Kidney (tissue), 14 donors: ENCODE measurements around the gene NDST1. TPM values are rescaled to one million over a fixed set of nuclear protein-coding genes. Genes with fewer than 3 reads are reported as not detected.

Experiments used
- DNase-seq, 5 donors: peaks; one replicate each; pipeline ENCODE4 v3.0.0-alpha.2; 2013 to 2020
- FAIRE-seq: peaks from 2 replicates; lab custom pipeline; 2012; peaks lifted over from hg19 to GRCh38; lab: Jason Lieb, UNC
- H3K27ac ChIP-seq, 2 donors: one replicate each; pipeline ENCODE4 v1.7.0; 2013; ENCODE audit warnings: low read depth in 2 of 2, low read length in 2 of 2, inconsistent platforms in 1 of 2
- H3K27me3 ChIP-seq: one replicate; pipeline ENCODE4 v1.7.1; 2013; ENCODE audit warnings: low read length, inconsistent platforms; ENCODE audit not compliant: control insufficient read depth, insufficient read depth
- H3K36me3 ChIP-seq, 3 donors: one replicate each; pipeline versions ENCODE4 v1.7.0 to v1.7.1; 2013; ENCODE audit warnings: low read length in 3 of 3, control low read depth in 1 of 3, inconsistent platforms in 1 of 3; ENCODE audit not compliant: insufficient read depth in 3 of 3, control insufficient read depth in 2 of 3
- H3K4me1 ChIP-seq, 3 donors: one replicate each; pipeline versions ENCODE4 v1.7.0 to v1.7.1; 2013; ENCODE audit warnings: low read length in 3 of 3, inconsistent platforms in 1 of 3, low read depth in 1 of 3; ENCODE audit not compliant: control insufficient read depth in 2 of 3, insufficient read depth in 2 of 3
- H3K4me3 ChIP-seq, 3 donors: one replicate each; pipeline versions ENCODE4 v1.7.0 to v1.8.1; 2013; ENCODE audit warnings: low read length in 3 of 3, control low read depth in 1 of 3, inconsistent platforms in 1 of 3
- H3K9ac ChIP-seq, 3 donors: one replicate each; pipeline versions ENCODE4 v1.7.0 to v1.7.1; 2013; ENCODE audit warnings: low read length in 3 of 3, control low read depth in 1 of 3, inconsistent platforms in 1 of 3
- H3K9me3 ChIP-seq, 3 donors: one replicate each; pipeline versions ENCODE4 v1.7.0 to v1.7.1; 2013; ENCODE audit warnings: low read length in 3 of 3, control low read depth in 1 of 3, inconsistent platforms in 1 of 3; ENCODE audit not compliant: control insufficient read depth in 2 of 3, insufficient read depth in 1 of 3
- intact Hi-C: fragments of 100-400 bp; cut with DNase I; formaldehyde crosslinking; loops from one replicate; pipeline ENCODE4 v1.11.1; 2022
- polyA plus RNA-seq: library from polyadenylated mRNA; stranded (reverse); fragments of 350-450 nt; fragmentation: Illumina TruSeq; extraction: RNeasy Lipid Tissue Mini Kit (QIAGEN cat#74804); gene quantifications from one replicate; pipeline ENCODE4 v1.2.3, GENCODE V29; 2014; ENCODE audit warnings: low read depth, low replicate concordance; ENCODE audit not compliant: insufficient read depth
- total RNA-seq: library from RNA; stranded (reverse); fragmentation: NEBNext Ultra II Directional; extraction: Animal tissue kit (Norgen Biotek cat#: 25700); gene quantifications from one replicate; pipeline ENCODE4 v1.2.1, GENCODE V29; 2021
- TF ChIP-seq, protein P1 (sequence below): IDR thresholded peaks from 3 replicates; pipeline ENCODE4 v1.5.1; 2012; ENCODE audit warnings: mild to moderate bottlenecking, moderate library complexity, borderline replicate concordance; ENCODE audit not compliant: insufficient read depth; ENCODE audit errors: extremely low read depth
- donor health status: control.
- donor health status: control.
- donor health status: control.
- donor health status: control.
- donor health status: control.
- donor health status: DM: yes; HTN: yes; CAD: no.
- donor health status: Normal renal cell carcinoma (clear cell type).

The NDST1 gene
- total and polyA plus RNA-seq, 2 donors from 2014 or later: 11.7 to 60.7 TPM

DNA sequence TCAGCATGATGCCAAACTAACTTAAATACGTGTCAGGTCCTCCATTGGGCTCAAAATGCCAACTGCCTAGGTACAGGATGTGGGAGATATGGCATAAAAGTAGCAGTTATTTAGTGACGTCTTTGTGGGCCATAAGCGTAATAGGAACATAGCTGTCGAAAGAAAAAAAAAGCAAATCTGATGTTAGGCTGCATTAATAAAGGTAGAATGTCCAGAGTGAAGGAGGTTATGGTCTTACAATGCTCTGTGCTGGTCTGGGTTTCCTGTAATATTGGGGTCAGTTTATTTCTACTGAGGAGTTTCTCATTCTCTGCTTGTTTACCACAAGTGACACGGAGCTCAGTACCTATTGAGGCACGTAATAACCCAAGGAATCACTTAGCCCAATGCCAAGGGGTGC is 99.2 kb downstream of the NDST1 start:
- H3K4me3 ChIP-seq: no peak overlapping the region
- H3K27ac ChIP-seq: no peak overlapping the region
- DNase-seq (no peak), FAIRE-seq (no peak)
- no peaks in the 10 kb centered on the region for H3K36me3 ChIP-seq
- no peaks in the 10 kb centered on the region for H3K27me3 ChIP-seq
- H3K4me1 ChIP-seq: peaks cover 0 to 12% (median 5%) of the 10 kb centered on the region in 3 donors
- intact Hi-C loops: no loop called here
- H3K9ac ChIP-seq: no peak overlapping the region
- H3K9me3 ChIP-seq: no peaks in the 10 kb centered on the region
- TF ChIP-seq, protein P1, sequence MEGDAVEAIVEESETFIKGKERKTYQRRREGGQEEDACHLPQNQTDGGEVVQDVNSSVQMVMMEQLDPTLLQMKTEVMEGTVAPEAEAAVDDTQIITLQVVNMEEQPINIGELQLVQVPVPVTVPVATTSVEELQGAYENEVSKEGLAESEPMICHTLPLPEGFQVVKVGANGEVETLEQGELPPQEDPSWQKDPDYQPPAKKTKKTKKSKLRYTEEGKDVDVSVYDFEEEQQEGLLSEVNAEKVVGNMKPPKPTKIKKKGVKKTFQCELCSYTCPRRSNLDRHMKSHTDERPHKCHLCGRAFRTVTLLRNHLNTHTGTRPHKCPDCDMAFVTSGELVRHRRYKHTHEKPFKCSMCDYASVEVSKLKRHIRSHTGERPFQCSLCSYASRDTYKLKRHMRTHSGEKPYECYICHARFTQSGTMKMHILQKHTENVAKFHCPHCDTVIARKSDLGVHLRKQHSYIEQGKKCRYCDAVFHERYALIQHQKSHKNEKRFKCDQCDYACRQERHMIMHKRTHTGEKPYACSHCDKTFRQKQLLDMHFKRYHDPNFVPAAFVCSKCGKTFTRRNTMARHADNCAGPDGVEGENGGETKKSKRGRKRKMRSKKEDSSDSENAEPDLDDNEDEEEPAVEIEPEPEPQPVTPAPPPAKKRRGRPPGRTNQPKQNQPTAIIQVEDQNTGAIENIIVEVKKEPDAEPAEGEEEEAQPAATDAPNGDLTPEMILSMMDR: no peak

Other genes starting within 250 kb of the NDST1 start
- 0.28 TPM for gene CAMK2A, start 218.4 kb upstream of the NDST1 start, total RNA-seq
- 0.90 TPM for gene CAMK2A, start 218.4 kb upstream of the NDST1 start, polyA plus RNA-seq
- gene ARSI, start 205.2 kb upstream of the NDST1 start, total RNA-seq: 0.57 TPM
- 1.1 TPM for gene ARSI, start 205.2 kb upstream of the NDST1 start, polyA plus RNA-seq
- 23.5 TPM for gene TCOF1, start 150.4 kb upstream of the NDST1 start, total RNA-seq
- gene TCOF1, start 150.4 kb upstream of the NDST1 start, polyA plus RNA-seq: 12.2 TPM
- gene CD74, start 95.2 kb upstream of the NDST1 start, total RNA-seq: 2,003 TPM
- 1,887 TPM for gene CD74, start 95.2 kb upstream of the NDST1 start, polyA plus RNA-seq
- gene RPS14, start 58.4 kb upstream of the NDST1 start, total RNA-seq: 1,504 TPM
- 1,994 TPM for gene RPS14, start 58.4 kb upstream of the NDST1 start, polyA plus RNA-seq
- 87.6 TPM for gene SYNPO, start 132.5 kb downstream of the NDST1 start, total RNA-seq
- 46.3 TPM for gene SYNPO, start 132.5 kb downstream of the NDST1 start, polyA plus RNA-seq
- 0.66 TPM for gene MYOZ3, start 153.1 kb downstream of the NDST1 start, total RNA-seq
- 1.3 TPM for gene MYOZ3, start 153.1 kb downstream of the NDST1 start, polyA plus RNA-seq
- gene RBM22, start 192.9 kb downstream of the NDST1 start, total RNA-seq: 44.2 TPM
- gene RBM22, start 192.9 kb downstream of the NDST1 start, polyA plus RNA-seq: 30.0 TPM